ENCODE results near the gene CES1. TPM values are rescaled to one million over a fixed set of nuclear protein-coding genes. Genes with fewer than 3 reads are reported as not detected.
"Not testable (repeated sequence)": the region's sequence is repeated elsewhere in the genome, so short reads cannot be mapped to it uniquely, and the experiment has no call there.

The CES1 gene
- total RNA-seq, 2 experiments from 2014 or later, result not detected

DNA sequence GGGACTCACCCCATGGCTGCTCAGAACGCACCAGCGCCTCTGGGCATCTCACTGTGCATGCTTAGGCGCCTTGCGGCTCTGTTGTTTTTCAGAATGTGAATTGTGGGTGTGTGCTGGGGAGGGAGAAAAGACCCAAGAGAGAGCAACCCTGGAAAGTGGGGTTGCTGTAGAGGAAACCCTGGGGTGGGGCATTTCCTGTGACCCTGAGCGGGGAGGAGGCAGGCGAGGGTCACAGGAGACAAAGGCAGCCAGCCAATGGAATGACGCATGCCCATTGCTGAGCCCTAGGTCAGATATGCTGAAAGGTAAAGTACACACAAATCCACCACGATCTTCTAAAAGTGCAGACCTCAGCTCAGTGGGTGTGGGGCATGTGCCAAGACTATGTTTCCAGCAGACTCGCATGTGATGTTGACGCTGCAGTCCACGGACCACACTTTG is 39.9 kb downstream of the CES1 start:
- H3K36me3 ChIP-seq (ENCODE audit: insufficient read depth, low read length); CTCF ChIA-PET (ENCODE audit: unreplicated experiment); POLR2A ChIA-PET; H2AFZ ChIP-seq (ENCODE audit: low read length); BruUV-seq (replicated peaks); H3K27ac ChIP-seq (ENCODE audit: low read depth, low read length, poor library complexity, severe bottlenecking); intact Hi-C loops (cut with micrococcal nuclease; ENCODE audit: unreplicated experiment); DNase-seq (ENCODE audit: low spot score); H3K4me3 ChIP-seq (ENCODE audit: low read depth, low read length, poor library complexity, severe bottlenecking); H3K4me2 ChIP-seq (ENCODE audit: low read length); H3K9me3 ChIP-seq (ENCODE audit: low read length); H3K4me1 ChIP-seq (ENCODE audit: insufficient read depth, low read length, poor library complexity, severe bottlenecking); H3K79me2 ChIP-seq (ENCODE audit: insufficient read depth, low read depth, low read length); H4K20me1 ChIP-seq (ENCODE audit: insufficient read depth, low read length); H3K9me2 ChIP-seq (ENCODE audit: insufficient read depth, low read length): not testable (repeated sequence)

DNA sequence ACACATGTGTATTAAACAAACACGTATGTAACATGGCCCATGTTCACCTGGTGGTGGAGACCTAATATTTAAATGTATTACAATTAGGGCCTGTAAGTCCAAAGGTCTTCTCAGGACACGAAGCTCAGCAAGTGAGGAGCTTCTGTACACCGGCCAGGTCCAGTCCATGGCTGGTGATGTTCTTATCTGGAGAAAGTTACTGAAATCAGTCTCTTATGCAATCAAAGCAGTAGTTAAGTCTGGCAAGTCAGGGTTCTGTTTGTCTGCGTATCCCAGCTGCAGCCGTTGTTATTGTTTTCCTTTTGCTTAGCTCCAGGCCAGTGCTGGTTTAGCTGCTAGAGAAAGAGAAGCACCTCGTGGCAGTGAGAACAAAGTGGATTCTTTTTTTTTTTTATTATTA is 41.4 kb downstream of the CES1 start:
- H3K4me1 ChIP-seq (ENCODE audit: insufficient read depth, low read length, poor library complexity, severe bottlenecking); BruUV-seq (replicated peaks); H4K20me1 ChIP-seq (ENCODE audit: insufficient read depth, low read length); DNase-seq (ENCODE audit: low spot score); H3K9me3 ChIP-seq (ENCODE audit: low read length); H3K4me3 ChIP-seq (ENCODE audit: low read depth, low read length, poor library complexity, severe bottlenecking); H2AFZ ChIP-seq (ENCODE audit: low read length); H3K4me2 ChIP-seq (ENCODE audit: low read length); POLR2A ChIA-PET; intact Hi-C loops (cut with micrococcal nuclease; ENCODE audit: unreplicated experiment); H3K9me2 ChIP-seq (ENCODE audit: insufficient read depth, low read length); H3K27ac ChIP-seq (ENCODE audit: low read depth, low read length, poor library complexity, severe bottlenecking); H3K79me2 ChIP-seq (ENCODE audit: insufficient read depth, low read depth, low read length); CTCF ChIA-PET (ENCODE audit: unreplicated experiment); H3K36me3 ChIP-seq (ENCODE audit: insufficient read depth, low read length): not testable (repeated sequence)

DNA sequence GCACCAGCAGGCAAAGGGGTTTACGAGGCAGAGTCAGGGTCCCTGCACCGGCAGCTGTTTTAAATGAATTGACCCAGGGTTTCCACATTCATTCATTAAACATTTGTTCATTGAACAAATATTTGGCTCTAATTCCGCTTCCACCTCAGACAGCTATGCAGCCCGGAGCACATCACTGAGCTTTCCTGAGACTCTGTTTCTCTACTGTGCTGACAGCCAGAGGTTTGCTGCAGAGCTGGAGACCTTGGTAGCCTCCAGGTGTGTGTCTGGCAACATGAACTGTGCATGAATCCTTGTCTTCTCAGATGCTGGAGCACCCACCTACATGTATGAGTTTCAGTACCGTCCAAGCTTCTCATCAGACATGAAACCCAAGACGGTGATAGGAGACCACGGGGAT is 42.7 kb downstream of the CES1 start:
- H3K79me2 ChIP-seq (ENCODE audit: insufficient read depth, low read depth, low read length); H3K4me3 ChIP-seq (ENCODE audit: low read depth, low read length, poor library complexity, severe bottlenecking); CTCF ChIA-PET (ENCODE audit: unreplicated experiment); DNase-seq (ENCODE audit: low spot score); H4K20me1 ChIP-seq (ENCODE audit: insufficient read depth, low read length); POLR2A ChIA-PET; H3K4me1 ChIP-seq (ENCODE audit: insufficient read depth, low read length, poor library complexity, severe bottlenecking); H3K4me2 ChIP-seq (ENCODE audit: low read length); intact Hi-C loops (cut with micrococcal nuclease; ENCODE audit: unreplicated experiment); H3K36me3 ChIP-seq (ENCODE audit: insufficient read depth, low read length); H3K27ac ChIP-seq (ENCODE audit: low read depth, low read length, poor library complexity, severe bottlenecking); H3K9me2 ChIP-seq (ENCODE audit: insufficient read depth, low read length); BruUV-seq (replicated peaks); H2AFZ ChIP-seq (ENCODE audit: low read length); H3K9me3 ChIP-seq (ENCODE audit: low read length): not testable (repeated sequence)

DNA sequence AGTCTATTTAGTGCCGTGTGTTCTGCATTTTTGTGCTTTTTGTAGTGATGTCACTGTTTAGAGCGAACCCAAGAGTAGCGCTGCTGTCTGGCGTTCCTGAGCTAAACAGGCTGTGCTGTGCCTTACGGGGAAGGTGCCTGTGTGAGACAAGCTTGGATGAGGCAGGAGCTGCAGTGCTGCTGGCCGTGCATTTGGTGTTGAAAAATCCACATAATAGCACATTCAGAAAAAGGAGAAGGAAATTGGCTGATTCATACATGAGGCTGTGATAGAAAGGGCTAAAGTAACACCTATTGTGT is 50.2 kb downstream of the CES1 start:
- H3K27ac ChIP-seq (ENCODE audit: low read depth, low read length, poor library complexity, severe bottlenecking); H3K9me3 ChIP-seq (ENCODE audit: low read length); POLR2A ChIA-PET; CTCF ChIA-PET (ENCODE audit: unreplicated experiment); H3K4me2 ChIP-seq (ENCODE audit: low read length); BruUV-seq (replicated peaks); intact Hi-C loops (cut with micrococcal nuclease; ENCODE audit: unreplicated experiment); H3K9me2 ChIP-seq (ENCODE audit: insufficient read depth, low read length); H3K36me3 ChIP-seq (ENCODE audit: insufficient read depth, low read length); H4K20me1 ChIP-seq (ENCODE audit: insufficient read depth, low read length); H3K4me3 ChIP-seq (ENCODE audit: low read depth, low read length, poor library complexity, severe bottlenecking); H3K79me2 ChIP-seq (ENCODE audit: insufficient read depth, low read depth, low read length); H3K4me1 ChIP-seq (ENCODE audit: insufficient read depth, low read length, poor library complexity, severe bottlenecking); H2AFZ ChIP-seq (ENCODE audit: low read length); DNase-seq (ENCODE audit: low spot score): not testable (repeated sequence)

DNA sequence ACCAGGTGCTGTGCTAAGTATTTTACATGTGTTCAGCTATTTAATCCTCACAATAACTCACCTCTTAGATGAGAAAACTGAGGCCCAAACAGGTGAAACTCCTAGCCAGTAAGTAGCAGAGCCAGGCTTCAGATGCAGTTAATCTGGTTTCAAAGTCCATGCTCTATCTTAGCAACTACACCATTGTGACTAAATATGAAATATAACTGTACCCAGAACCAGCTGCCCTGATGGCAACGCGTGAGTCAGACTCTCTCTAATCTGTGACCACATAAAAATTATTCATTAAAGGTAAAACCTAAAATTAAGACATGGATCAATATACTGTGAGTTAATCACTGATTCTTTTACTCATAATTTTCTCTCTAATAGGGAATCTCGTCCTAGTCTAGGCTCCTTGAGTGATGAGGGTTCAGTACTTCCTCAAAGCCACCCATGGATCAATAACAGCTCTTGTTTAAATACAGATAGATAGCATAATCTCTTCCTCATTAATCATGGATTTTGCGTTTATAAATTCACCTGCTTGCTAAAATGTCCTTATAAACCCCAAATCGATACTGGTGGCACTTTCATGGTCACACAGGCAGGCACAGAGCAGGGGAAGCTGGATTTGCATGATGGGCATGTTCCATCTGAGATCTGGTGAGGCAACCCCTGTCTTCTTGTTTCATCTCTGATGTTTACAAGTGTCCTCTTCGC is 50.7 kb downstream of the CES1 start:
- H3K4me2 ChIP-seq (ENCODE audit: low read length); H3K27ac ChIP-seq (ENCODE audit: low read depth, low read length, poor library complexity, severe bottlenecking); H3K36me3 ChIP-seq (ENCODE audit: insufficient read depth, low read length); DNase-seq (ENCODE audit: low spot score); POLR2A ChIA-PET; intact Hi-C loops (cut with micrococcal nuclease; ENCODE audit: unreplicated experiment); H4K20me1 ChIP-seq (ENCODE audit: insufficient read depth, low read length); H3K9me3 ChIP-seq (ENCODE audit: low read length); H3K79me2 ChIP-seq (ENCODE audit: insufficient read depth, low read depth, low read length); CTCF ChIA-PET (ENCODE audit: unreplicated experiment); H2AFZ ChIP-seq (ENCODE audit: low read length); BruUV-seq (replicated peaks); H3K4me1 ChIP-seq (ENCODE audit: insufficient read depth, low read length, poor library complexity, severe bottlenecking); H3K4me3 ChIP-seq (ENCODE audit: low read depth, low read length, poor library complexity, severe bottlenecking); H3K9me2 ChIP-seq (ENCODE audit: insufficient read depth, low read length): not testable (repeated sequence)

DNA sequence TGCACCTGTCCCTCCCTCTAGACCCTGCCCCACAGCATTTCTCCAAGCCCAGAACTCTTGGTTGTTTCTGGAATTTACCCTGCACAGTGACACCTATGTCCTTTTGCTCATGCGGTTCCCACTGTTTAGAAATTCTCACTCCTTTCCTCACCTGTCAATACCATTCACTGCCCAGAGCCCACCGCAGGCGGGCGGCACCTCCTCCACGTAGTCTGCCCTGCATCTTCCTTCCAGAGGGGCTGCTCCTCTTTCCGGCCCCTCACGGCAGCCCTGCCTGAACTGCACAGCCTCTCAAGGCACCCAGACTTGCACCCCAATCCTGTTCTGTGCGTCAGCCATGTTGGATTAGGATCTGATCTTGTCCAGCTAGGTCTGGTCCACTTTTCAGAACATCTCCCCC is 51.4 kb downstream of the CES1 start:
- CTCF ChIA-PET (ENCODE audit: unreplicated experiment); BruUV-seq (replicated peaks): not testable (repeated sequence)

DNA sequence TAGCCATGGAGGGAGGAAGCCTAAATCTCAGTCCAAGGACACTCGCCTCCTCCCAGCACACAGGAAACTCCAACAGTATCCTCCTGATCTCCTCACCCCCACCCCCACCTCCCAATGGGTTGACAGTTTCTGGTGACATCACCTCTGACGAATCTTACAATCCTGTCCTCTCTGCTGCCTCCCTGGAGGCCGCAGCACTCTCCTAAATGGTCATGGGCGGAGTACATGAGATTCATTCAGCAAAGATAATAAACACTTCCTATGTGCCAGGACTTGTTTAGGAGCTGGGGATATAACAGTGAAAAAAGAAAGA is 52.8 kb downstream of the CES1 start:
- H3K36me3 ChIP-seq (ENCODE audit: insufficient read depth, low read length); H3K79me2 ChIP-seq (ENCODE audit: insufficient read depth, low read depth, low read length); BruUV-seq (replicated peaks); CTCF ChIA-PET (ENCODE audit: unreplicated experiment); intact Hi-C loops (cut with micrococcal nuclease; ENCODE audit: unreplicated experiment); H3K4me1 ChIP-seq (ENCODE audit: insufficient read depth, low read length, poor library complexity, severe bottlenecking); H3K4me2 ChIP-seq (ENCODE audit: low read length); H3K4me3 ChIP-seq (ENCODE audit: low read depth, low read length, poor library complexity, severe bottlenecking); H3K27ac ChIP-seq (ENCODE audit: low read depth, low read length, poor library complexity, severe bottlenecking); H3K9me2 ChIP-seq (ENCODE audit: insufficient read depth, low read length); H2AFZ ChIP-seq (ENCODE audit: low read length); H3K9me3 ChIP-seq (ENCODE audit: low read length); H4K20me1 ChIP-seq (ENCODE audit: insufficient read depth, low read length); POLR2A ChIA-PET; DNase-seq (ENCODE audit: low spot score): not testable (repeated sequence)

More for the DNA sequence above, 51.4 kb downstream of the CES1 start:
- H2AFZ ChIP-seq (ENCODE audit: low read length); intact Hi-C loops (cut with micrococcal nuclease; ENCODE audit: unreplicated experiment); H3K9me3 ChIP-seq (ENCODE audit: low read length); H3K79me2 ChIP-seq (ENCODE audit: insufficient read depth, low read depth, low read length); H4K20me1 ChIP-seq (ENCODE audit: insufficient read depth, low read length); H3K27ac ChIP-seq (ENCODE audit: low read depth, low read length, poor library complexity, severe bottlenecking); H3K4me2 ChIP-seq (ENCODE audit: low read length); H3K4me3 ChIP-seq (ENCODE audit: low read depth, low read length, poor library complexity, severe bottlenecking); H3K36me3 ChIP-seq (ENCODE audit: insufficient read depth, low read length); H3K9me2 ChIP-seq (ENCODE audit: insufficient read depth, low read length); H3K4me1 ChIP-seq (ENCODE audit: insufficient read depth, low read length, poor library complexity, severe bottlenecking); POLR2A ChIA-PET; DNase-seq (ENCODE audit: low spot score): not testable (repeated sequence)

All from OCI-LY7 (cell line).